Lung (tissue), 12 donors: Measurements from ENCODE around the gene PFDN4. TPM values are rescaled to one million over a fixed set of nuclear protein-coding genes. Genes with fewer than 3 reads are reported as not detected.

Experiments
- ATAC-seq: fragments of 200-7000 bp; cut with Tn5 transposase; one replicate; pipeline ENCODE4 v1.9.1; 2020; ENCODE audit warnings: moderate number of reproducible peaks; ENCODE audit not compliant: insufficient read depth, low FRiP score
- DNase-seq, 3 donors: peaks; one replicate each; pipeline ENCODE4 v3.0.0-alpha.2; 2013 to 2017
- H3K27ac ChIP-seq, 2 donors: one replicate each; pipeline ENCODE4 v1.5.1; 2013; ENCODE audit warnings: mild to moderate bottlenecking in 2 of 2, moderate library complexity in 2 of 2, control low read depth in 1 of 2, inconsistent platforms in 1 of 2, low read depth in 1 of 2, low read length in 1 of 2
- H3K27me3 ChIP-seq, 3 donors: one replicate each; pipeline ENCODE4 v1.5.1; 2013; ENCODE audit warnings: low read length in 2 of 3; ENCODE audit not compliant: control insufficient read depth in 3 of 3, insufficient read depth in 3 of 3
- H3K36me3 ChIP-seq, 4 donors: one replicate each; pipeline ENCODE4 v1.5.1; 2013; ENCODE audit warnings: low read length in 4 of 4, mild to moderate bottlenecking in 1 of 4, moderate library complexity in 1 of 4; ENCODE audit not compliant: control insufficient read depth in 4 of 4, insufficient read depth in 4 of 4
- H3K4me1 ChIP-seq, 5 donors: one replicate each; pipeline ENCODE4 v1.5.1; 2013; ENCODE audit warnings: low read length in 5 of 5, mild to moderate bottlenecking in 2 of 5, moderate library complexity in 1 of 5; ENCODE audit not compliant: control insufficient read depth in 5 of 5, insufficient read depth in 5 of 5
- H3K4me3 ChIP-seq: one replicate; pipeline ENCODE4 v1.5.1; 2013; ENCODE audit warnings: mild to moderate bottlenecking, control low read depth, moderate library complexity
- H3K9ac ChIP-seq, 2 donors: one replicate each; pipeline ENCODE4 v1.5.1; 2013; ENCODE audit warnings: low read length in 2 of 2, control low read depth in 1 of 2; ENCODE audit not compliant: insufficient read depth in 1 of 2
- H3K9me3 ChIP-seq, 4 donors: one replicate each; pipeline ENCODE4 v1.5.1; 2013; ENCODE audit warnings: low read length in 3 of 4, mild to moderate bottlenecking in 1 of 4, moderate library complexity in 1 of 4; ENCODE audit not compliant: control insufficient read depth in 4 of 4, insufficient read depth in 3 of 4
- CTCF ChIP-seq: IDR thresholded peaks from 2 replicates; pipeline ENCODE4 v1.5.1; 2012; ENCODE audit warnings: mild to moderate bottlenecking; ENCODE audit errors: control extremely low read depth, extremely low read depth
- WGBS, 2 donors: extraction: QIAGEN DNeasy Blood & Tissue Kit; methylation state at CpG; one replicate each; pipeline ENCODE4 v1.1.7; 2013; 5-methylcytosine and 5-hydroxymethylcytosine counted together
- polyA plus RNA-seq, 2 donors: library from polyadenylated mRNA; stranded (reverse); fragments of 200-250 nt; gene quantifications; one replicate each; pipeline ENCODE4 v1.2.1, GENCODE V29; 2013
- total RNA-seq, 2 donors: library from RNA; depleted of rRNA in 1 of 2; stranded (reverse); fragments of >200 nt in 1 of 2; gene quantifications; one replicate each; pipeline ENCODE4 v1.2.1, GENCODE V29; 2014 to 2021
- donor health status: control.
- donor health status: control.
- donor health status: Bipolar disorder and iron deficiency.
- donor health status: healthy.
- donor health status: DM: yes; HTN: yes; CAD: no.

Gene PFDN4
- total and polyA plus RNA-seq, 4 donors = 15.9 to 83.6 (median 43.4) TPM

- TF ChIP-seq CTCF = no peak
Observed at GRCh38 chr20:54217762-54218161, 9.9 kb downstream of the PFDN4 start.

GRCh38 chr20:54218470-54218869, 10.6 kb downstream of the PFDN4 start:
- H3K4me1 ChIP-seq = peaks cover 0 to 5% (median 3%) of the 10 kb centered on the region in 5 donors
- H3K36me3 ChIP-seq = peaks cover 0 to 10% (median 4%) of the 10 kb centered on the region in 4 donors
- H3K9ac ChIP-seq = peak overlapping the region in 1 of 2 donors; percentile 13
- no peak for ATAC-seq
- no peaks in the 10 kb centered on the region for H3K27me3 ChIP-seq
- H3K9me3 ChIP-seq = no peaks in the 10 kb centered on the region
- DNase-seq = peak in 1 of 3 donors; percentile 35
- H3K4me3 ChIP-seq = no peak overlapping the region
- no peak for TF ChIP-seq CTCF
- no peak overlapping the region for H3K27ac ChIP-seq

More at GRCh38 chr20:54217762-54218161, 9.9 kb downstream of the PFDN4 start:
- no peaks in the 10 kb centered on the region for H3K9me3 ChIP-seq
- no peak overlapping the region for H3K9ac ChIP-seq
- H3K27ac ChIP-seq = no peak overlapping the region
- peaks cover 0 to 10% (median 4%) of the 10 kb centered on the region in 4 donors for H3K36me3 ChIP-seq
- H3K4me3 ChIP-seq = no peak overlapping the region
- peaks cover 0 to 5% (median 3%) of the 10 kb centered on the region in 5 donors for H3K4me1 ChIP-seq
- 93% methylated on average over 7 of the region's 7 CpGs for WGBS, 2 donors
- H3K27me3 ChIP-seq = no peaks in the 10 kb centered on the region
- ATAC-seq (no peak), DNase-seq (no peak)

GRCh38 chr20:54219751-54220426, 12.0 kb downstream of the PFDN4 start:
- TF ChIP-seq CTCF = no peak
- 88 to 93% methylated on average over 6 of the region's 6 CpGs for WGBS, 2 donors

More at GRCh38 chr20:54219751-54220426, 12.0 kb downstream of the PFDN4 start:
- ATAC-seq = no peak
- Histone ChIP-seq H3K36me3 (peaks cover 0 to 7% (median 3%) of the 10 kb centered on the region in 4 donors), H3K4me3 (no peak overlapping the region), H3K4me1 (peaks cover 0 to 5% (median 3%) of the 10 kb centered on the region in 5 donors), H3K27me3 (no peaks in the 10 kb centered on the region), H3K9ac (no peak overlapping the region), H3K27ac (no peak overlapping the region), H3K9me3 (no peaks in the 10 kb centered on the region)
- DNase-seq = peak in 2 of 3 donors; percentile 73 to 79
